ENCODE measurements around the gene ASB1. TPM values are rescaled to one million over a fixed set of nuclear protein-coding genes. Genes with fewer than 3 reads are reported as not detected.

The ASB1 gene
- total and polyA plus RNA-seq, 2 of the 13 experiments (the other 11 are each of a cell fraction or from before 2014, with no cell fraction given), result 48.6 to 49.2 TPM

- H3K4me2 ChIP-seq (ENCODE audit: low read depth, low read length), result no peak overlapping the region
- no TSS peak for BruUV-seq (replicated peaks)
- H3K4me1 ChIP-seq (ENCODE audit: insufficient read depth, low read length), result peaks cover 41% of the 10 kb centered on the region
- H3K9me3 ChIP-seq (ENCODE audit: low read length), result no peaks in the 10 kb centered on the region
- H3K27me3 ChIP-seq (ENCODE audit: control insufficient read depth in 1 of 2, insufficient read depth in 2 of 2, low read length in 2 of 2), result no peaks in the 10 kb centered on the region
- ATAC-seq, result no peak
- H2AFZ ChIP-seq (ENCODE audit: low read length), result no peak overlapping the region
- ChIA-PET POLR2A (no interaction called here), CTCF (ENCODE audit: low intra/inter-chr PET ratio, low total read pairs) (no interaction called here)
- no peak for FAIRE-seq
- no peaks in the 10 kb centered on the region for H3K79me2 ChIP-seq (ENCODE audit: insufficient read depth, low read length)
- DNase-seq (ENCODE audit: low spot score), result no peak
- H3K36me3 ChIP-seq (replicated peaks in 1 of 2; ENCODE audit: control insufficient read depth in 1 of 2, insufficient read depth in 2 of 2, low read length in 2 of 2), result no peaks in the 10 kb centered on the region
- no peak overlapping the region for H3K9ac ChIP-seq (ENCODE audit: insufficient read depth, low read depth, low read length)
- H4K20me1 ChIP-seq (ENCODE audit: insufficient read depth, low read length), result no peaks in the 10 kb centered on the region
- no peak overlapping the region for H3K27ac ChIP-seq (ENCODE audit: extremely low read length, insufficient read depth, low read length)
- WGBS (ENCODE audit: low lambda C conversion rate), result 85% methylated on average over 16 of the region's 17 CpGs
- H3K4me3 ChIP-seq (replicated peaks in 1 of 3; ENCODE audit: insufficient read depth in 1 of 3, low read depth in 2 of 3, low read length in 3 of 3), result no peak overlapping the region
- intact Hi-C loops (cut with micrococcal nuclease; ENCODE audit: unreplicated experiment), result no loop called here
- in situ Hi-C loops (cut with HindIII; ENCODE audit: extremely low pct_ligation_motif_present, low pct_unique_long_range_greater_than_20kb), result no loop called here
- TF ChIP-seq TOPORS (CRISPR knock-in tag; IDR thresholded peaks at IDR 0.05) (no peak), ZNF557 (CRISPR knock-in tag; IDR thresholded peaks at IDR 0.05) (no peak), ADNP (CRISPR knock-in tag; IDR thresholded peaks at IDR 0.05) (no peak), ZFP41 (CRISPR knock-in tag; IDR thresholded peaks at IDR 0.05; ENCODE audit: borderline replicate concordance) (no peak), HNF1A (IDR thresholded peaks at IDR 0.05; ENCODE audit: low read depth) (no peak), HNF1A (CRISPR knock-in tag; IDR thresholded peaks at IDR 0.05; ENCODE audit: borderline replicate concordance) (no peak), DZIP1 (CRISPR knock-in tag; IDR thresholded peaks at IDR 0.05) (no peak), KMT2B (CRISPR knock-in tag; IDR thresholded peaks at IDR 0.05) (no peak), ZNF296 (CRISPR knock-in tag; conservative IDR thresholded peaks at IDR 0.05) (no peak), ZFAT (CRISPR knock-in tag; conservative IDR thresholded peaks at IDR 0.05) (no peak), ATF5 (CRISPR knock-in tag; IDR thresholded peaks at IDR 0.05; ENCODE audit: low read depth) (no peak), PAF1 (CRISPR knock-in tag; IDR thresholded peaks at IDR 0.05) (no peak), BORCS8-MEF2B (CRISPR knock-in tag; IDR thresholded peaks at IDR 0.05) (no peak), BCL6 (CRISPR knock-in tag; IDR thresholded peaks at IDR 0.05) (no peak), MAFK (conservative IDR thresholded peaks at IDR 0.05 in 1 of 2, IDR thresholded peaks at IDR 0.05 in 1 of 2; ENCODE audit: low read length in 2 of 2) (no peak), SMAD9 (CRISPR knock-in tag; IDR thresholded peaks at IDR 0.05) (no peak), MED13 (CRISPR knock-in tag; IDR thresholded peaks at IDR 0.05) (no peak), IRF1 (CRISPR knock-in tag; IDR thresholded peaks at IDR 0.05; ENCODE audit: low read depth) (no peak)
These were observed 17.9 kb upstream of the ASB1 start for GRCh38 chr2:238408615-238409340.

Data from HepG2 (cell line).